Measurements from ENCODE around the gene ZNF611. TPM values are rescaled to one million over a fixed set of nuclear protein-coding genes. Genes with fewer than 3 reads are reported as not detected.

Gene ZNF611
- total and polyA plus RNA-seq, 9 of the 15 experiments (the other 6 are each of a cell fraction or from before 2014, with no cell fraction given) = 3.7 to 29.6 (median 12.8) TPM

GRCh38 chr19:52690369-52691214, 44.3 kb downstream of the ZNF611 start (continued):
- TF ChIP-seq, protein P1, sequence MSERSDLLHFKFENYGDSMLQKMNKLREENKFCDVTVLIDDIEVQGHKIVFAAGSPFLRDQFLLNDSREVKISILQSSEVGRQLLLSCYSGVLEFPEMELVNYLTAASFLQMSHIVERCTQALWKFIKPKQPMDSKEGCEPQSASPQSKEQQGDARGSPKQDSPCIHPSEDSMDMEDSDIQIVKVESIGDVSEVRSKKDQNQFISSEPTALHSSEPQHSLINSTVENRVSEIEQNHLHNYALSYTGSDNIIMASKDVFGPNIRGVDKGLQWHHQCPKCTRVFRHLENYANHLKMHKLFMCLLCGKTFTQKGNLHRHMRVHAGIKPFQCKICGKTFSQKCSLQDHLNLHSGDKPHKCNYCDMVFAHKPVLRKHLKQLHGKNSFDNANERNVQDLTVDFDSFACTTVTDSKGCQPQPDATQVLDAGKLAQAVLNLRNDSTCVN (CRISPR knock-in tag; IDR thresholded peaks at IDR 0.05) = no peak
- TF ChIP-seq ZNF232 (CRISPR knock-in tag; IDR thresholded peaks at IDR 0.05) (no peak), GTF2E2 (tag; IDR thresholded peaks at IDR 0.05) (peak; percentile 65; the same call in 1 of the 2 replicates), RERE (CRISPR knock-in tag; IDR thresholded peaks at IDR 0.05; ENCODE audit: borderline replicate concordance) (no peak), GABPB2 (CRISPR knock-in tag; conservative IDR thresholded peaks at IDR 0.05) (no peak), JUNB (CRISPR knock-in tag; conservative IDR thresholded peaks at IDR 0.05) (no peak), SAP30 (IDR thresholded peaks at IDR 0.05; ENCODE audit: borderline replicate concordance, insufficient read depth, low read depth, low read length, poor library complexity, severe bottlenecking) (no peak), ZNF146 (CRISPR knock-in tag; IDR thresholded peaks at IDR 0.05; ENCODE audit: unreplicated experiment) (no peak), DIDO1 (tag; IDR thresholded peaks at IDR 0.05; ENCODE audit: low read depth) (no peak), ZNF316 (IDR thresholded peaks at IDR 0.05) (0 out of 2 replicates have a peak, but pooled peaks have one; percentile 0), RFX1 (IDR thresholded peaks at IDR 0.05) (no peak), ERF (CRISPR knock-in tag; IDR thresholded peaks at IDR 0.05) (0 out of 2 replicates have a peak, but pooled peaks have one; percentile 24), ELF1 (tag; IDR thresholded peaks at IDR 0.05) (peak; percentile 64), NFIX (CRISPR knock-in tag; IDR thresholded peaks at IDR 0.05; ENCODE audit: low read depth) (no peak), ASH1L (IDR thresholded peaks at IDR 0.05; ENCODE audit: borderline replicate concordance, low read depth, partially characterized antibody) (no peak), ZBTB7A (IDR thresholded peaks at IDR 0.05; ENCODE audit: borderline replicate concordance, control insufficient read depth, low read depth, low read length) (peak; percentile 77; the same call in 1 of the 2 replicates)
- TF ChIP-seq, protein P2, sequence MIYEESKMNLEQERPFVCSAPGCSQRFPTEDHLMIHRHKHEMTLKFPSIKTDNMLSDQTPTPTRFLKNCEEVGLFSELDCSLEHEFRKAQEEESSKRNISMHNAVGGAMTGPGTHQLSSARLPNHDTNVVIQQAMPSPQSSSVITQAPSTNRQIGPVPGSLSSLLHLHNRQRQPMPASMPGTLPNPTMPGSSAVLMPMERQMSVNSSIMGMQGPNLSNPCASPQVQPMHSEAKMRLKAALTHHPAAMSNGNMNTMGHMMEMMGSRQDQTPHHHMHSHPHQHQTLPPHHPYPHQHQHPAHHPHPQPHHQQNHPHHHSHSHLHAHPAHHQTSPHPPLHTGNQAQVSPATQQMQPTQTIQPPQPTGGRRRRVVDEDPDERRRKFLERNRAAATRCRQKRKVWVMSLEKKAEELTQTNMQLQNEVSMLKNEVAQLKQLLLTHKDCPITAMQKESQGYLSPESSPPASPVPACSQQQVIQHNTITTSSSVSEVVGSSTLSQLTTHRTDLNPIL (CRISPR knock-in tag; IDR thresholded peaks at IDR 0.05) = 0 out of 2 replicates have a peak, but pooled peaks have one; percentile 51

All from K562 (cell line).